Hematopoietic multipotent progenitor cell treated with erythropoietin and hydrocortisone succinate and interleukin-3 and kit ligand, for 6 days (in vitro differentiated cells): ENCODE data around the gene DIPK1A.

Source experiments
- DNase-seq: peaks from one replicate; pipeline ENCODE4 v3.0.0-alpha.2; 2015

The DIPK1A gene

GRCh38 chr1:92833840-92834239, 127.4 kb downstream of the DIPK1A start:
- DNase-seq: peak; percentile 37

GRCh38 chr1:92832537-92833114, 128.6 kb downstream of the DIPK1A start:
- peak; percentile 50 for DNase-seq

- DNase-seq: peak; percentile 99
Observed at GRCh38 chr1:92831762-92832536, 129.3 kb downstream of the DIPK1A start, which contains the start of gene RPL5. TSS of gene RPL5 (plus strand) at chr1:92832040. CDS start at chr1:92832115, 75 bp downstream.

- no peak for DNase-seq
Observed at GRCh38 chr1:92831368-92831761, 129.9 kb downstream of the DIPK1A start.

- no peak for DNase-seq
Observed at GRCh38 chr1:92826792-92827191, 134.5 kb downstream of the DIPK1A start.

GRCh38 chr1:92822879-92823278, 138.4 kb downstream of the DIPK1A start:
- DNase-seq: no peak

GRCh38 chr1:92820551-92820950, 140.7 kb downstream of the DIPK1A start:
- DNase-seq: no peak

- DNase-seq: no peak
Observed at GRCh38 chr1:92820024-92820423, 141.2 kb downstream of the DIPK1A start.

- peak; percentile 71 for DNase-seq
Observed at GRCh38 chr1:92817986-92818764, 143.1 kb downstream of the DIPK1A start.

GRCh38 chr1:92817137-92817697, 144.0 kb downstream of the DIPK1A start:
- no peak for DNase-seq

- DNase-seq: no peak
Observed at GRCh38 chr1:92816732-92817131, 144.5 kb downstream of the DIPK1A start.

- no peak for DNase-seq
Observed at GRCh38 chr1:92808381-92808780, 152.9 kb downstream of the DIPK1A start.

- DNase-seq: no peak
Observed at GRCh38 chr1:92805216-92805615, 156.0 kb downstream of the DIPK1A start.

- peak; percentile 91 for DNase-seq
Observed at GRCh38 chr1:92804721-92805201, 156.5 kb downstream of the DIPK1A start.

GRCh38 chr1:92803140-92803887, 157.9 kb downstream of the DIPK1A start:
- DNase-seq: no peak

GRCh38 chr1:92797961-92798360, 163.3 kb downstream of the DIPK1A start:
- DNase-seq: no peak

GRCh38 chr1:92797297-92797696, 164.0 kb downstream of the DIPK1A start:
- DNase-seq: no peak

- no peak for DNase-seq
Observed at GRCh38 chr1:92795166-92795565, 166.1 kb downstream of the DIPK1A start.

- peak; percentile 68 for DNase-seq
Observed at GRCh38 chr1:92792340-92792782, 168.9 kb downstream of the DIPK1A start.
